ENCODE measurements around the gene SLC35F3.

- TF ChIP-seq, protein P1, sequence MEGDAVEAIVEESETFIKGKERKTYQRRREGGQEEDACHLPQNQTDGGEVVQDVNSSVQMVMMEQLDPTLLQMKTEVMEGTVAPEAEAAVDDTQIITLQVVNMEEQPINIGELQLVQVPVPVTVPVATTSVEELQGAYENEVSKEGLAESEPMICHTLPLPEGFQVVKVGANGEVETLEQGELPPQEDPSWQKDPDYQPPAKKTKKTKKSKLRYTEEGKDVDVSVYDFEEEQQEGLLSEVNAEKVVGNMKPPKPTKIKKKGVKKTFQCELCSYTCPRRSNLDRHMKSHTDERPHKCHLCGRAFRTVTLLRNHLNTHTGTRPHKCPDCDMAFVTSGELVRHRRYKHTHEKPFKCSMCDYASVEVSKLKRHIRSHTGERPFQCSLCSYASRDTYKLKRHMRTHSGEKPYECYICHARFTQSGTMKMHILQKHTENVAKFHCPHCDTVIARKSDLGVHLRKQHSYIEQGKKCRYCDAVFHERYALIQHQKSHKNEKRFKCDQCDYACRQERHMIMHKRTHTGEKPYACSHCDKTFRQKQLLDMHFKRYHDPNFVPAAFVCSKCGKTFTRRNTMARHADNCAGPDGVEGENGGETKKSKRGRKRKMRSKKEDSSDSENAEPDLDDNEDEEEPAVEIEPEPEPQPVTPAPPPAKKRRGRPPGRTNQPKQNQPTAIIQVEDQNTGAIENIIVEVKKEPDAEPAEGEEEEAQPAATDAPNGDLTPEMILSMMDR (conservative IDR thresholded peaks at IDR 0.05; ENCODE audit: low read depth, low read length): peak; percentile 39; the same call in 1 of the 2 replicates
- TF ChIP-seq EZH2 (IDR thresholded peaks at IDR 0.05; ENCODE audit: borderline replicate concordance, low read depth, low read length, poor library complexity, severe bottlenecking): no peak
Observed at GRCh38 chr1:234000557-234001041, 96.1 kb downstream of the SLC35F3 start.
